Osteoblast (primary cell): Measurements from ENCODE around the gene HNRNPA1. TPM values are rescaled to one million over a fixed set of nuclear protein-coding genes. Genes with fewer than 3 reads are reported as not detected.
A peak's percentile ranks its signal among the peaks of the same experiment; 100 is the strongest.

Source experiments
- DNase-seq: peaks from one replicate; pipeline ENCODE4 v3.0.0; 2011; ENCODE audit warnings: low spot score, mixed read lengths; ENCODE audit not compliant: insufficient read length; ENCODE audit errors: missing footprints
- H2AFZ ChIP-seq: 2 replicates; pipeline ENCODE4 v1.6.0; 2011; ENCODE audit warnings: mild to moderate bottlenecking, low read length
- H3K27ac ChIP-seq: 2 replicates; pipeline ENCODE4 v1.5.1; 2011; ENCODE audit warnings: mild to moderate bottlenecking, low read depth, low read length, moderate library complexity
- H3K27me3 ChIP-seq: 2 replicates; pipeline ENCODE4 v1.6.0; 2012; ENCODE audit warnings: mild to moderate bottlenecking, control low read depth, inconsistent platforms, low read length, moderate library complexity; ENCODE audit not compliant: insufficient read depth
- H3K36me3 ChIP-seq: 2 replicates; pipeline ENCODE4 v1.5.1; 2011; ENCODE audit warnings: mild to moderate bottlenecking, low read length, control low read depth, moderate library complexity; ENCODE audit not compliant: insufficient read depth
- H3K4me1 ChIP-seq: 2 replicates; pipeline ENCODE4 v1.5.1; 2011; ENCODE audit warnings: mild to moderate bottlenecking, low read length, control low read depth, moderate library complexity; ENCODE audit not compliant: insufficient read depth
- H3K4me2 ChIP-seq: 2 replicates; pipeline ENCODE4 v1.6.0; 2011; ENCODE audit warnings: mild to moderate bottlenecking, low read length; ENCODE audit not compliant: insufficient read depth
- H3K4me3 ChIP-seq: fragments of 200-600 bp; sonication (generic); 3 replicates; pipeline ENCODE4 v1.5.1; 2012; ENCODE audit warnings: mild to moderate bottlenecking, low read length, inconsistent platforms; ENCODE audit not compliant: insufficient read depth
- H3K79me2 ChIP-seq: 2 replicates; pipeline ENCODE4 v1.6.0; 2012; ENCODE audit warnings: mild to moderate bottlenecking, low read length, control low read depth, inconsistent platforms; ENCODE audit not compliant: insufficient read depth
- H3K9me3 ChIP-seq: 2 replicates; pipeline ENCODE4 v1.5.1; 2011; ENCODE audit warnings: low read depth, low read length, control low read depth
- H4K20me1 ChIP-seq: 2 replicates; pipeline ENCODE4 v1.6.0; 2012; ENCODE audit warnings: mild to moderate bottlenecking, low read length, control low read depth; ENCODE audit not compliant: insufficient read depth
- CTCF ChIP-seq: IDR thresholded peaks from 2 replicates; pipeline ENCODE4 v1.5.1; 2011; ENCODE audit warnings: mild to moderate bottlenecking, low read depth, low read length, moderate library complexity; ENCODE audit errors: extremely low read depth
- total RNA-seq: library from RNA; depleted of rRNA; stranded (reverse); fragments of >200 nt; gene quantifications from 2 replicates; pipeline ENCODE4 v1.2.3, GENCODE V29; 2012

HNRNPA1 gene
- total RNA-seq, 1 donor: 217 TPM

DNA sequence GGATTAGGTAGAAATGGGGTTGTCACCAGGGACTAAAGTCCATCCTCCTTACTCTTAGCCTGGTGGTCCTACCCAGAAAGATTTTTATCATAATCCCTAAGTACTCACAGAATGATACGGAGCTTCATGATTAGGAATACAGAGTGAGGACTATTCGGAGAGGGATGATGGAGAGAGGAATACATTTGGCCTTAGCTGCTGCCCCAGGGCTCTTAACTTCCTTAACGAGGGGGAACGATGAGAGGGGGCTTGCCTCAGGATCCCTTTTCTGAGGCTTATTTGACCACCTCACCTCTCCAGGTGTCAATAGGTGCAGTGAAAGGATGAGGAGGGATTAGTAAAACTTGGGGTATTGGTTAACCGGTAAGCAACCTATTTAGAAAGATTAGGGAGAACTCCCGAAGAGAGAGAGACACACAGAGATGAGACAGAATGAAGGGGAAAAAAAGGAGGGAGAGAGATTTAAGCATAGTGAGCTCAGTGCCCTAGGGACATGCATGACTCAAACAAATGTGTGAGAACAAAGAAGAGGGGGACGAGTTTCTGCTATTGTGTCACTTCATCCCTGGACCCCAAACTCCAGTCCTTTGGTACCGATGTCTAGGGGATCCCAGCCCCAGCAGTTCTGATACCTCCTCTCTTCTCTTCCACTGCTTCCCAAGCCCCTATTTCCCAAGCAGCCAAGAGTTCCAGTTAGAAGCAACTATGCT, 19.1 kb downstream of the HNRNPA1 start:
- Histone ChIP-seq H3K4me3 (peak overlapping the region; percentile 67), H3K79me2 (no peaks in the 10 kb centered on the region), H3K27ac (no peak overlapping the region), H3K27me3 (peaks cover 17% of the 10 kb centered on the region), H4K20me1 (peaks cover 3% of the 10 kb centered on the region), H3K4me1 (peaks cover 27% of the 10 kb centered on the region), H3K36me3 (no peaks in the 10 kb centered on the region), H3K9me3 (no peaks in the 10 kb centered on the region), H2AFZ (no peak overlapping the region), H3K4me2 (peak overlapping the region; percentile 81)
- no peak for TF ChIP-seq CTCF
- DNase-seq: peak; percentile 92

- H3K4me1 ChIP-seq: peaks cover 29% of the 10 kb centered on the region
- no peak for TF ChIP-seq CTCF
- peak; percentile 78 for DNase-seq
- H2AFZ ChIP-seq: no peak overlapping the region
- peak overlapping the region; percentile 81 for H3K4me2 ChIP-seq
- peaks cover 17% of the 10 kb centered on the region for H3K27me3 ChIP-seq
- H4K20me1 ChIP-seq: peaks cover 3% of the 10 kb centered on the region
- H3K9me3 ChIP-seq: no peaks in the 10 kb centered on the region
- no peaks in the 10 kb centered on the region for H3K79me2 ChIP-seq
- H3K36me3 ChIP-seq: no peaks in the 10 kb centered on the region
- H3K27ac ChIP-seq: no peak overlapping the region
- H3K4me3 ChIP-seq: peak overlapping the region; percentile 67
Observed at GRCh38 chr12:54300225-54300731, 19.8 kb downstream of the HNRNPA1 start.

- peak within 1 kb of the TSS; percentile 81 for H3K4me2 ChIP-seq
Observed at GRCh38 chr12:54300732-54301427, 20.4 kb downstream of the HNRNPA1 start, which contains the start of gene NFE2. TSS of gene NFE2 (minus strand) at chr12:54301015. CDS start at chr12:54295248, 5,767 bp downstream.

More at GRCh38 chr12:54300732-54301427, 20.4 kb downstream of the HNRNPA1 start, which contains the start of gene NFE2:
- Histone ChIP-seq H3K27ac (no peak within 1 kb of the TSS), H3K4me3 (peak within 1 kb of the TSS; percentile 67), H4K20me1 (peaks cover 3% of the 10 kb centered on the region), H2AFZ (peak within 1 kb of the TSS; percentile 81), H3K9me3 (no peaks in the 10 kb centered on the region), H3K27me3 (peaks cover 17% of the 10 kb centered on the region), H3K4me1 (peaks cover 29% of the 10 kb centered on the region), H3K79me2 (no peaks in the 10 kb centered on the region), H3K36me3 (no peaks in the 10 kb centered on the region)
- peak; percentile 89 for DNase-seq
- TF ChIP-seq CTCF: peak; percentile 10
